ENCODE results near the gene CLCNKB. TPM values are rescaled to one million over a fixed set of nuclear protein-coding genes. Genes with fewer than 3 reads are reported as not detected.

CLCNKB gene
- total and polyA plus RNA-seq, 4 experiments from 2014 or later, result not detected

DNA sequence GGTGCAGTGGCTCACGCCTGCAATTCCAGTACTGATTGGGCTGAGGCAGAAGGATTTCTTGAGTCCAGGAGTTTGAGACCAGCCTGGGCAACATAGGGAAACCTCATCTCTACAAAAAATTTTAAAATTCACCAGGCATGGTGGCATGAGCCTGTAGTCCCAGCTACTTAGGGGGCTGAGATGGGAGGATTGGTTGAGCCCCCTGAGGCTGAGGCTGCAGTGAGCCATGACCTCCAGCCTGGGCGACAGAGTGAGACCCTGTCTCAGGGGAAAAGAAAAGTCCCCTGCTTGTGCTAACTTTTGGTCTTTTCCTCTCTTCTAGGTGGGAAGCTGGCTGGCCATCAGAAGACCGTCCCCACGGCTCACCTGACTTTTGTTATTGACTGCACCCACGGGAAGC is 38.0 kb upstream of the CLCNKB start:
- Histone ChIP-seq H3K4me3 (ENCODE audit: low read length in 2 of 2) (no peak overlapping the region), H3K27me3 (ENCODE audit: insufficient read depth, low read length) (no peaks in the 10 kb centered on the region), H3K27ac (ENCODE audit: low read depth, low read length) (no peak overlapping the region), H3K9me3 (ENCODE audit: control insufficient read depth in 1 of 2, low read length in 2 of 2) (no peaks in the 10 kb centered on the region), H3K4me1 (ENCODE audit: insufficient read depth, low read length) (no peaks in the 10 kb centered on the region), H3K36me3 (ENCODE audit: insufficient read depth, low read length) (no peaks in the 10 kb centered on the region)
- DNase-seq, result no peak
- intact Hi-C loops (cut with micrococcal nuclease), result no loop called here
- ChIA-PET POLR2A (ENCODE audit: partially characterized antibody) (no interaction called here), CTCF (ENCODE audit: partially characterized antibody) (no interaction called here)
- Mint-ChIP-seq H3K9me3 (no peaks in the 10 kb centered on the region), H3K27ac (peak overlapping the region in 1 of 7 donors; percentile 9), H3K4me3 (no peak overlapping the region), H3K36me3 (no peaks in the 10 kb centered on the region), H3K27me3 (peaks cover 0 to 5% of the 10 kb centered on the region in 2 donors), H3K4me1 (no peaks in the 10 kb centered on the region)

DNA sequence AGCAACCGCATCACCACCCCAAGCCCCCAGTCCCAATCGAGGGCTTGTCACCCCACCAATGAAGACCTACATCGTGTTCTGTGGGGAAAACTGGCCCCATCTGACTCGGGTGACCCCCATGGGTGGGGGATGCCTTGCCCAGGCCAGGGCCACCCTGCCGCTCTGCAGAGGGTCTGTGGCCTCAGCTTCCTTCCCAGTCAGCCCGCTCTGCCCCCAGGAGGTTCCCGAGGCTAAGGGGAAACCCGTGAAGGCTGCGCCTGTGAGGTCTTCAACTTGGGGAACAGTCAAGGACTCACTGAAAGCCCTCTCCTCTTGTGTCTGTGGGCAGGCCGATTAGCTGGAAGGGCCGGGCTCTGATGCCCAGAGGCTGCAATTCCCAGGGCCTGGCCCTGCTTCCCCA is 37.6 kb upstream of the CLCNKB start:
- intact Hi-C loops (cut with micrococcal nuclease), result no loop called here
- Histone ChIP-seq H3K27me3 (ENCODE audit: insufficient read depth, low read length) (no peaks in the 10 kb centered on the region), H3K27ac (ENCODE audit: low read depth, low read length) (no peak overlapping the region), H3K4me3 (ENCODE audit: low read length in 2 of 2) (no peak overlapping the region), H3K9me3 (ENCODE audit: control insufficient read depth in 1 of 2, low read length in 2 of 2) (no peaks in the 10 kb centered on the region), H3K36me3 (ENCODE audit: insufficient read depth, low read length) (no peaks in the 10 kb centered on the region), H3K4me1 (ENCODE audit: insufficient read depth, low read length) (no peaks in the 10 kb centered on the region)
- no peaks in the 10 kb centered on the region for H3K36me3 Mint-ChIP-seq
- ChIA-PET POLR2A (ENCODE audit: partially characterized antibody) (no interaction called here), CTCF (ENCODE audit: partially characterized antibody) (no interaction called here)
- no peaks in the 10 kb centered on the region for H3K4me1 Mint-ChIP-seq
- DNase-seq, result no peak
- no peak overlapping the region for H3K27ac Mint-ChIP-seq
- no peak overlapping the region for H3K4me3 Mint-ChIP-seq
- peaks cover 0 to 7% of the 10 kb centered on the region in 2 donors for H3K27me3 Mint-ChIP-seq
- no peaks in the 10 kb centered on the region for H3K9me3 Mint-ChIP-seq

DNA sequence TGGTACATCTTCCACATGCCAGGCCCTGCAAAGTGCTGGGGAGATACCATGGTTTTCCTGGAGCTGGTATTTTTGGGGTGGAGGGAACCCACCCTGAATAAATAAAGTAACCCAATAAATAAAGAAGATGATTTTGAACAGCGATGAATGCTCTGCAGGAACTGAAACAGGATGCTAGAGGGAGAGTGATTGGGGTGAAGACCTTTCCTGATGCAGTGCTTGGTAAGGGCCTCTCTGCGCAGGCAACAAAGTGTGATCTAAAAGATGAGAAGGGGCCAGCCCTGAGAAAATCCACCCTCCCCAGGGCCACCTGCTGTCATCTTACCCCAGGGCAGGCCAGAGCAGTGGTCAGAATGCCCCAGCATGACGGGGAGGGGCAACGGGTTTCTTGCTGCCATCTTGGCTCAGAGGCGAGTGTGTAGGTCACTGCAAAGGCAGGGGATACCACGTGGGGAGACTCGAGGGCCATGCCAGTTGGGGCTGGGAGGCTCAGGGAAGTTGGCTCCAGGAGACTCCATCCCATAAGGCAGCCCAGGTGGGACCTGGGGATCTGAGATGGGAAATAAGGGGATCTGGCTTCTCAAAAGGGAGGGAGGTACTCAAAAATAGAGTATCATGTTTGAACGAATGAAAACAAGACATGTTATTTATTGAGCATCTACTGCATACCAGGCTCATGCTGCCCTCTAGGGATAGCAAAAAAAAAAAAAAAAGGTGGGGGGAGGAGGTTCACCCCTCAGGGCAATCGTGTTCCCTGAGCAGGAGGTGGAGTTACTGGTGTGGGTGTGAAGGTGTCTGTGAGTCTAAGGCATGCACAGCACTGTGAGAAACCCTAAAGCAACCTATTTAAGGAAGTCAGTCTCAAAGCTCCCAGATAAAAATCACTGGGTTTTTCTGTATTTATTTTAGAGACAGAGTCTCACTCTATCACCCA is 36.8 kb upstream of the CLCNKB start:
- CTCF ChIA-PET (ENCODE audit: partially characterized antibody), result interaction anchor here (0.7 to 1.9 kb wide), 5 partner anchors 31 to 192 kb away, joined by 3 to 4 read pairs (median 3); no protein-coding TSS in a partner anchor
- H3K27ac Mint-ChIP-seq, result peak overlapping the region in 1 of 7 donors; percentile 21
- intact Hi-C loops (cut with micrococcal nuclease), result no loop called here

DNA sequence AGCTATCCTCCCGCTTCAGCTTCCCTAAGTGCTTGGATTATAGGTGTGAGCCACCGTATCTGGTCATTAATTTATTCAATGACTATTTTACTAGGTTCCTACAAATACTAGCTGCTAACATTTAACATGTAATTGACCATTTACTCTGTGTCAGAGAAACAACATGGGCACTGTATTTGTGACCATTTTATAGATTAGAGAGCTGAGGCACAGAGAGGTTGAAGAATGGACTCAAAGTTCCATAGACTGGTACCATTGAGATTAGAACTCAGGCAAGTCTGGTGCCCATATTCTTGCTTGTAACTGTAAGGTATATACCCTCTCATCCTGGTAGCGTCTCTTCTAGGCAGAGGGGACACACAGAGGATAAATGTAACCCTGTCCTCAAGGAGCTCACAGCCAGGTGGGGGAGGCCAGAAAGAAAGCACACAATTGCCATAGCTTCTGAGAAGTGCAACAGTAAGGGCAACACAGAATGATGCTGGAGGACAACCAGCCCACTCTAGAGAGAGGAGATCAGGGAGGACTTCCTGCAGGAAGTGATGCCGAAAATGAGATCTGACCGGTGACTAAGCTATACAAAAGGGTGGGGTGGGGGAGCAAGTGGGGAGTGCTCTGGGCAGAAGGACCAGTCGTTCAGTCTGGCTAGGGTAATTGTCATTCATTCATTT is 35.8 kb upstream of the CLCNKB start:
- H3K27ac Mint-ChIP-seq, result no peak overlapping the region
- no peaks in the 10 kb centered on the region for H3K36me3 ChIP-seq (ENCODE audit: insufficient read depth, low read length)
- H3K36me3 Mint-ChIP-seq, result no peaks in the 10 kb centered on the region
- ChIA-PET CTCF (ENCODE audit: partially characterized antibody) (interaction anchor here (0.7 to 2.3 kb wide), 9 partner anchors 10 to 193 kb away, joined by 3 to 13 read pairs (median 3); partner anchors contain the start of gene ZBTB17), POLR2A (ENCODE audit: partially characterized antibody) (no interaction called here)
- H3K27me3 ChIP-seq (ENCODE audit: insufficient read depth, low read length), result no peaks in the 10 kb centered on the region
- H3K27me3 Mint-ChIP-seq, result peaks cover 0 to 8% of the 10 kb centered on the region in 2 donors
- no peak overlapping the region for H3K27ac ChIP-seq (ENCODE audit: low read depth, low read length)
- peaks cover 0 to 4% (median 4%) of the 10 kb centered on the region in 4 donors for H3K4me1 Mint-ChIP-seq
- DNase-seq, result no peak
- H3K9me3 ChIP-seq (ENCODE audit: control insufficient read depth in 1 of 2, low read length in 2 of 2), result no peaks in the 10 kb centered on the region
- intact Hi-C loops (cut with micrococcal nuclease), result no loop called here
- H3K4me3 ChIP-seq (ENCODE audit: low read length in 2 of 2), result no peak overlapping the region
- H3K9me3 Mint-ChIP-seq, result no peaks in the 10 kb centered on the region
- H3K4me3 Mint-ChIP-seq, result no peak overlapping the region
- peaks cover 8% of the 10 kb centered on the region for H3K4me1 ChIP-seq (ENCODE audit: insufficient read depth, low read length)

More for the DNA sequence above, 36.8 kb upstream of the CLCNKB start:
- DNase-seq, result no peak
- no peaks in the 10 kb centered on the region for H3K36me3 Mint-ChIP-seq
- no peak overlapping the region for H3K4me3 Mint-ChIP-seq
- H3K36me3 ChIP-seq (ENCODE audit: insufficient read depth, low read length), result no peaks in the 10 kb centered on the region
- no peaks in the 10 kb centered on the region for H3K27me3 ChIP-seq (ENCODE audit: insufficient read depth, low read length)
- H3K27me3 Mint-ChIP-seq, result peaks cover 0 to 8% of the 10 kb centered on the region in 2 donors
- H3K4me1 ChIP-seq (ENCODE audit: insufficient read depth, low read length), result no peaks in the 10 kb centered on the region
- no peak overlapping the region for H3K27ac ChIP-seq (ENCODE audit: low read depth, low read length)
- no peak overlapping the region for H3K4me3 ChIP-seq (ENCODE audit: low read length in 2 of 2)
- POLR2A ChIA-PET (ENCODE audit: partially characterized antibody), result no interaction called here
- H3K9me3 ChIP-seq (ENCODE audit: control insufficient read depth in 1 of 2, low read length in 2 of 2), result no peaks in the 10 kb centered on the region
- no peaks in the 10 kb centered on the region for H3K4me1 Mint-ChIP-seq
- no peaks in the 10 kb centered on the region for H3K9me3 Mint-ChIP-seq

DNA sequence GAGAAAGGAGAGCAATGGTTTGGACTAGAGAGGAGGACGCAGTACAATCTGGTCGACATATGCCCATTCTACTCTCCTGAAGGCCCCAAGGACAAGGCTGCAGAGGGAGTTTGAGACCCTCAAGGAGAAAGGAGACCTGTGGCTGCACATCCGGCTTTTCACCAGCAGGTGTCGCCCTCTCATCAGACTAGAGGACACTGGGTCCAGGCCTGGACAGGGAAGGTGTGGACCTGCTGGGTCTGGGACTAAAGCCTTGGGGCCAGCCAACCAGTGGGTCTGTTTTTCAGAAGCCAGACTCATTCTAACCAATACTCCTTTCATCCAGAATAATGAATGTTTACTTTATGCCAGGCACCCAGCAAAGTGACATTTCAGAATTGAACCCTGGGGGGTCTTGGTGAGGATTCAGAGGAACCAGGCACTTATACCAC is 34.5 kb upstream of the CLCNKB start:
- Mint-ChIP-seq H3K27me3 (peaks cover 2 to 9% of the 10 kb centered on the region in 2 donors), H3K36me3 (no peaks in the 10 kb centered on the region), H3K4me1 (peaks cover 0 to 4% (median 4%) of the 10 kb centered on the region in 4 donors), H3K4me3 (no peak overlapping the region), H3K27ac (no peak overlapping the region), H3K9me3 (no peaks in the 10 kb centered on the region)
- peak; percentile 53 to 64 (median 59) for DNase-seq
- ChIA-PET POLR2A (ENCODE audit: partially characterized antibody) (no interaction called here), CTCF (ENCODE audit: partially characterized antibody) (interaction anchor here (0.7 to 2.3 kb wide), 17 partner anchors 8 to 295 kb away, joined by 3 to 13 read pairs (median 4); partner anchors contain the start of genes HSPB7 and ZBTB17)
- no peaks in the 10 kb centered on the region for H3K36me3 ChIP-seq (ENCODE audit: insufficient read depth, low read length)
- intact Hi-C loops (cut with micrococcal nuclease), result loop anchor here (1.0 kb wide), 2 partner anchors 47 to 178 kb away; no protein-coding TSS in a partner anchor
- no peaks in the 10 kb centered on the region for H3K27me3 ChIP-seq (ENCODE audit: insufficient read depth, low read length)
- H3K4me3 ChIP-seq (ENCODE audit: low read length in 2 of 2), result no peak overlapping the region
- no peaks in the 10 kb centered on the region for H3K9me3 ChIP-seq (ENCODE audit: control insufficient read depth in 1 of 2, low read length in 2 of 2)
- H3K27ac ChIP-seq (ENCODE audit: low read depth, low read length), result no peak overlapping the region
- H3K4me1 ChIP-seq (ENCODE audit: insufficient read depth, low read length), result peaks cover 13% of the 10 kb centered on the region

DNA sequence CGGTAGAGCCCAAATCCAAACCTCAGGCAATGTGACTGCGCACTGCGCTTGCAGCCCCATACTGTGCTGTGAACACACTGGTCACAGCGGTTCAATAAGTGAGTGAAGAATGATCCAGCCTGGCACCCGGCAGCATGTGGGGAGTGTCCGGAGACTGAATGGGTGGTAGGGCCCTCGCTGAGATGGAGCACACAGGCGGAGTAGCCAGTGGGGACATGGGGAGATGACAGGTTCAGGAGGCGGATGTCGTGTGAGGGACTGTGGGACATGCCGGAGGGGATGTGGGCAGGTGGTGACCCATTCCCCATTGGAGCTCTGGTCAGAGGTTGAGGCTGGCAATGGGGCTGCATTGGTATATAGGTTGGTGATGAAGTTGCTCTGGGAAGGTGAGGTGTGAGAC is 33.9 kb upstream of the CLCNKB start:
- Histone ChIP-seq H3K36me3 (ENCODE audit: insufficient read depth, low read length) (no peaks in the 10 kb centered on the region), H3K9me3 (ENCODE audit: control insufficient read depth in 1 of 2, low read length in 2 of 2) (no peaks in the 10 kb centered on the region), H3K4me3 (ENCODE audit: low read length in 2 of 2) (no peak overlapping the region), H3K4me1 (ENCODE audit: insufficient read depth, low read length) (peaks cover 13% of the 10 kb centered on the region), H3K27me3 (ENCODE audit: insufficient read depth, low read length) (no peaks in the 10 kb centered on the region), H3K27ac (ENCODE audit: low read depth, low read length) (no peak overlapping the region)
- peak overlapping the region in 2 of 7 donors; percentile 50 to 64 for H3K27ac Mint-ChIP-seq
- POLR2A ChIA-PET (ENCODE audit: partially characterized antibody), result no interaction called here
- CTCF ChIA-PET (ENCODE audit: partially characterized antibody), result interaction anchor here (0.7 to 2.3 kb wide), 17 partner anchors 8 to 295 kb away, joined by 3 to 13 read pairs (median 4); partner anchors contain the start of gene HSPB7
- H3K9me3 Mint-ChIP-seq, result no peaks in the 10 kb centered on the region
- DNase-seq, result no peak
- no peaks in the 10 kb centered on the region for H3K36me3 Mint-ChIP-seq
- no peak overlapping the region for H3K4me3 Mint-ChIP-seq
- intact Hi-C loops (cut with micrococcal nuclease), result loop anchor here (1.0 kb wide), 2 partner anchors 47 to 178 kb away; no protein-coding TSS in a partner anchor
- H3K27me3 Mint-ChIP-seq, result peaks cover 2 to 13% of the 10 kb centered on the region in 2 donors
- peaks cover 0 to 4% (median 4%) of the 10 kb centered on the region in 4 donors for H3K4me1 Mint-ChIP-seq

DNA sequence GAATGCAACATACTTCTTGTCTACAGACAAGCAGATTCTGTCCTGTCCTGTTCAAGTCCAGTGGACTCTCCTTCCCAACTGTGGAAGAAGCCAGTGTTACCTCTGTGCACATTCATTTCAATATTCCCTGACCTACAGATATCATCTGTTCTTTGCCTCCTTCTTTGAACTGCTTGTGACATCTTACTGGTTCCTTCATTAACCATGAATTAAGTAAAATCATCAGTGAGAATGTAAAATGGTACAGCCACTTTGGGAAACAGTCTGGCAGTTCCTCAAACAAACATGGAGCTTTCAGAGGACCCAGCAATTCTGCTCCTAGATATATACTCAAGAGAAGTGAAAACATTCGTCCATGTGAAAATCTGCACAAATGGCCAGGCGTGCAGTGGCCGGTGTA is 32.7 kb upstream of the CLCNKB start:
- H3K9me3 ChIP-seq (ENCODE audit: control insufficient read depth in 1 of 2, low read length in 2 of 2), result no peaks in the 10 kb centered on the region
- POLR2A ChIA-PET (ENCODE audit: partially characterized antibody), result no interaction called here
- intact Hi-C loops (cut with micrococcal nuclease), result no loop called here
- H3K4me3 Mint-ChIP-seq, result no peak overlapping the region
- DNase-seq, result no peak
- H3K4me1 Mint-ChIP-seq, result peaks cover 0 to 4% (median 4%) of the 10 kb centered on the region in 4 donors
- H3K4me3 ChIP-seq (ENCODE audit: low read length in 2 of 2), result no peak overlapping the region
- no peak overlapping the region for H3K27ac Mint-ChIP-seq
- H3K36me3 ChIP-seq (ENCODE audit: insufficient read depth, low read length), result no peaks in the 10 kb centered on the region
- no peaks in the 10 kb centered on the region for H3K36me3 Mint-ChIP-seq
- no peak overlapping the region for H3K27ac ChIP-seq (ENCODE audit: low read depth, low read length)
- H3K9me3 Mint-ChIP-seq, result no peaks in the 10 kb centered on the region
- H3K4me1 ChIP-seq (ENCODE audit: insufficient read depth, low read length), result peaks cover 13% of the 10 kb centered on the region
- H3K27me3 ChIP-seq (ENCODE audit: insufficient read depth, low read length), result no peaks in the 10 kb centered on the region
- CTCF ChIA-PET (ENCODE audit: partially characterized antibody), result interaction anchor here (0.7 to 1.9 kb wide), 5 partner anchors 13 to 191 kb away, joined by 3 to 7 read pairs (median 3); no protein-coding TSS in a partner anchor
- H3K27me3 Mint-ChIP-seq, result peaks cover 2 to 20% of the 10 kb centered on the region in 2 donors

Data from CD4-positive, alpha-beta memory T cell (primary cell).